GM12878 (cell line): ENCODE measurements around the gene SPATA3. TPM values are rescaled to one million over a fixed set of nuclear protein-coding genes. Genes with fewer than 3 reads are reported as not detected.

Source experiments
- ATAC-seq: fragments of 200-7000 bp; cut with Tn5 transposase; 3 replicates; pipeline ENCODE4 v1.9.1; 2020; ENCODE audit warnings: mild to moderate bottlenecking, moderate library complexity
- BruUV-seq: library from RNA; stranded (reverse); fragments of 400-500 nt; replicated peaks from 2 replicates; lab custom pipeline; 2021; lab: Mats Ljungman, UMichigan
- CTCF ChIA-PET: fragments of 300-600 bp; sonication (Branson Sonifier 250); formaldehyde crosslinking; extraction: SDS; loops from one replicate; lab custom pipeline; 2021; ENCODE audit warnings: inconsistent platforms; lab: Yijun Ruan, JAX
- POLR2A ChIA-PET: fragments of 350-600 bp; formaldehyde crosslinking; extraction: SDS; loops from one replicate; lab custom pipeline; 2021; ENCODE audit warnings: inconsistent platforms; lab: Charles Lee
- RAD21 ChIA-PET: fragments of 300-600 bp; sonication (Branson Sonifier 250); formaldehyde crosslinking; loops from one replicate; lab custom pipeline; 2023; ENCODE audit warnings: antibody characterized with exemption; ENCODE audit not compliant: unreplicated experiment; lab: Charles Lee
- SMC1A ChIA-PET: fragments of 300-600 bp; sonication (Branson Sonifier 250); formaldehyde crosslinking; loops from one replicate; lab custom pipeline; 2023; ENCODE audit not compliant: unreplicated experiment, uncharacterized antibody; lab: Charles Lee
- DNase-seq: peaks from one replicate; pipeline ENCODE4 v3.0.0-alpha.2; 2011; ENCODE audit warnings: low read depth, low spot score
- FAIRE-seq: peaks from 3 replicates; lab custom pipeline; 2011; peaks lifted over from hg19 to GRCh38; lab: Jason Lieb, UNC
- H2AFZ ChIP-seq: 2 replicates; pipeline ENCODE4 v1.6.0; 2011; ENCODE audit warnings: low read depth, low read length, control low read depth; ENCODE audit not compliant: control insufficient read depth
- H3K27ac ChIP-seq: 2 replicates; pipeline ENCODE4 v1.5.1; 2011; ENCODE audit warnings: control low read depth; ENCODE audit not compliant: control insufficient read depth, insufficient read depth
- H3K27me3 ChIP-seq, 2 experiments: replicated peaks in 1 of 2; 2 replicates each; pipeline versions ENCODE4 v1.6.0 to v1.6.1; 2011; ENCODE audit warnings: low read length in 1 of 2; ENCODE audit not compliant: control insufficient read depth in 2 of 2, insufficient read depth in 2 of 2
- H3K36me3 ChIP-seq, 2 experiments: 2 replicates each; pipeline ENCODE4 v1.5.1; 2011; ENCODE audit warnings: low read length in 1 of 2; ENCODE audit not compliant: control insufficient read depth in 2 of 2, insufficient read depth in 2 of 2
- H3K4me1 ChIP-seq: 2 replicates; pipeline ENCODE4 v1.6.1; 2011; ENCODE audit warnings: mild to moderate bottlenecking, low read length, moderate library complexity, mixed read lengths; ENCODE audit not compliant: control insufficient read depth, insufficient read depth
- H3K4me2 ChIP-seq: 2 replicates; pipeline ENCODE4 v1.6.0; 2011; ENCODE audit warnings: control low read depth; ENCODE audit not compliant: control insufficient read depth, insufficient read depth
- H3K4me3 ChIP-seq: fragments of 200-600 bp; sonication (generic); 2 replicates; pipeline ENCODE4 v1.5.1; 2016
- H3K79me2 ChIP-seq: 2 replicates; pipeline ENCODE4 v1.6.0; 2011; ENCODE audit warnings: low read length; ENCODE audit not compliant: control insufficient read depth, insufficient read depth
- H3K9ac ChIP-seq: 2 replicates; pipeline ENCODE4 v1.8.0; 2011; ENCODE audit warnings: low read length, control low read depth, mixed read lengths; ENCODE audit not compliant: control insufficient read depth, insufficient read depth
- H3K9me3 ChIP-seq: replicated peaks from 3 replicates; pipeline ENCODE4 v1.5.1; 2011; ENCODE audit warnings: mild to moderate bottlenecking, low read length; ENCODE audit not compliant: control insufficient read depth, insufficient read depth
- H4K20me1 ChIP-seq: 2 replicates; pipeline ENCODE4 v1.6.0; 2011; ENCODE audit not compliant: control insufficient read depth, insufficient read depth
- BCLAF1 ChIP-seq: fragments of 450-650 bp; IDR thresholded peaks from 2 replicates; pipeline ENCODE4 v1.6.1; 2017; ENCODE audit warnings: antibody characterized with exemption, mild to moderate bottlenecking, moderate library complexity
- CBFB ChIP-seq: IDR thresholded peaks from 2 replicates; pipeline ENCODE4 v1.6.1; 2016; ENCODE audit warnings: antibody characterized with exemption, low read depth
- NFYB ChIP-seq: IDR thresholded peaks from 2 replicates; pipeline ENCODE4 v1.6.1; 2011; ENCODE audit warnings: low read depth, mild to moderate bottlenecking, low read length, improper control_type of control experiment, moderate library complexity; ENCODE audit not compliant: insufficient read depth
- POLR2A ChIP-seq: IDR thresholded peaks from 2 replicates; pipeline ENCODE4 v1.6.1; 2011; ENCODE audit warnings: low read depth, mild to moderate bottlenecking, low read length
- POLR2AphosphoS2 ChIP-seq: IDR thresholded peaks from 2 replicates; pipeline ENCODE4 v1.6.1; 2011; ENCODE audit warnings: low read depth, mild to moderate bottlenecking, low read length, improper control_type of control experiment, moderate library complexity
- SMC3 ChIP-seq: IDR thresholded peaks from 2 replicates; pipeline ENCODE4 v1.6.1; 2011; ENCODE audit warnings: low read length, improper control_type of control experiment, borderline replicate concordance
- SRF ChIP-seq, 2 experiments: IDR thresholded peaks; 2 replicates each; pipeline ENCODE4 v1.6.1; 2011; ENCODE audit warnings: low read depth in 2 of 2, low read length in 2 of 2, mild to moderate bottlenecking in 1 of 2, moderate library complexity in 1 of 2
- SUPT20H ChIP-seq: IDR thresholded peaks from 2 replicates; pipeline ENCODE4 v1.6.1; 2011; ENCODE audit warnings: low read depth, mild to moderate bottlenecking, low read length, moderate library complexity, borderline replicate concordance; ENCODE audit not compliant: control insufficient read depth
- TAF1 ChIP-seq: IDR thresholded peaks from 2 replicates; pipeline ENCODE4 v1.6.1; 2011; ENCODE audit warnings: mild to moderate bottlenecking, low read depth, low read length, borderline replicate concordance
- WGBS: methylation state at CpG from one replicate; pipeline ENCODE4 v1.1.6; 2016; ENCODE audit warnings: low lambda C conversion rate; ENCODE audit not compliant: insufficient replicate concordance, insufficient coverage; ENCODE audit errors: missing lambda C conversion rate; 5-methylcytosine and 5-hydroxymethylcytosine counted together
- in situ Hi-C: fragments of 300-500 bp; cut with MboI; formaldehyde crosslinking; loops from 9 replicates; pipeline ENCODE4 v1.14.3; 2018; ENCODE audit warnings: mixed read lengths
- intact Hi-C: fragments of 100-400 bp; cut with micrococcal nuclease; formaldehyde crosslinking; loops from one replicate; pipeline ENCODE4 v1.14.2; 2022; ENCODE audit not compliant: unreplicated experiment
- polyA plus RNA-seq, 11 experiments: library from polyadenylated mRNA; depleted of rRNA in 4 of 11; unstranded in 6 of 11; stranded (reverse) in 5 of 11; fragments of >200 nt; fragmentation: Nextera tagmentation in 4 of 11; fragmentation: Illumina TruSeq in 1 of 11; extraction: Ambion mirVana in 4 of 11; extraction: Trizol in 1 of 11; gene quantifications; 1 replicate in 1 of 11; 2 replicates in 10 of 11; pipeline versions ENCODE4 v1.2.1 to v1.2.3, GENCODE V29; 2011 to 2016; ENCODE audit warnings: inconsistent platforms in 2 of 11, missing spikeins in 2 of 11, low read depth in 1 of 11
- total RNA-seq, 4 experiments: library from RNA; depleted of rRNA in 3 of 4; stranded (reverse); fragments of >200 nt in 3 of 4; fragmentation: Illumina TruSeq in 1 of 4; extraction: Trizol in 1 of 4; gene quantifications; 2 replicates each; pipeline versions ENCODE4 v1.2.1 to v1.2.3, GENCODE V29; 2013 to 2021
- TF ChIP-seq, protein P1 (sequence below): fragments of 450-650 bp; IDR thresholded peaks from 2 replicates; pipeline ENCODE4 v1.6.1; 2017; ENCODE audit warnings: low read depth, mild to moderate bottlenecking, moderate library complexity
- TF ChIP-seq, protein P2 (sequence below): fragments of 150-350 bp; IDR thresholded peaks from 2 replicates; pipeline ENCODE4 v1.6.1; 2014; ENCODE audit warnings: mild to moderate bottlenecking, low read depth, low read length

The SPATA3 gene
- total and polyA plus RNA-seq, 10 of the 15 experiments (the other 5 are each of a cell fraction or from before 2014, with no cell fraction given), result not detected

- H4K20me1 ChIP-seq, result no peaks in the 10 kb centered on the region
- no peak overlapping the region for H2AFZ ChIP-seq
- ChIA-PET CTCF (interaction anchor here (1.5 kb wide), 1 partner anchor 204 kb away, joined by 3 read pairs; no protein-coding TSS in a partner anchor), RAD21 (no interaction called here), POLR2A (no interaction called here), SMC1A (no interaction called here)
- H3K9me3 ChIP-seq, result no peaks in the 10 kb centered on the region
- FAIRE-seq (no peak), DNase-seq (no peak), ATAC-seq (0 out of 3 replicates have a peak, but pooled peaks have one; percentile 19)
- no peak for TF ChIP-seq POLR2A
- TF ChIP-seq CBFB, result no peak
- peak; percentile 88 for TF ChIP-seq NFYB
- no peaks in the 10 kb centered on the region for H3K36me3 ChIP-seq
- no peak overlapping the region for H3K4me3 ChIP-seq
- no peak overlapping the region for H3K4me2 ChIP-seq
- H3K9ac ChIP-seq, result no peak overlapping the region
- no peaks in the 10 kb centered on the region; a peak in 1 of 4 replicates for H3K27me3 ChIP-seq
- intact Hi-C loops (no loop called here), in situ Hi-C loops (no loop called here)
- H3K79me2 ChIP-seq, result no peaks in the 10 kb centered on the region
- H3K4me1 ChIP-seq, result no peaks in the 10 kb centered on the region
- BruUV-seq, result no TSS peak
- H3K27ac ChIP-seq, result no peak overlapping the region
Measured at GRCh38 chr2:231028889-231029288, 33.0 kb downstream of the SPATA3 start.

GRCh38 chr2:231029563-231029962 lies 33.6 kb downstream of the SPATA3 start:
- WGBS, result 70% methylated on average over 9 of the region's 9 CpGs
- intact Hi-C loops (no loop called here), in situ Hi-C loops (no loop called here)
- H4K20me1 ChIP-seq, result no peaks in the 10 kb centered on the region
- H3K27ac ChIP-seq, result no peak overlapping the region
- ChIA-PET CTCF (interaction anchor here (1.3 to 1.5 kb wide), 2 partner anchors 128 to 205 kb away, joined by 3 to 4 read pairs; no protein-coding TSS in a partner anchor), SMC1A (interaction anchor here (0.5 kb wide), 1 partner anchor 63 kb away, joined by 3 read pairs; no protein-coding TSS in a partner anchor), POLR2A (no interaction called here), RAD21 (no interaction called here)
- no peaks in the 10 kb centered on the region; a peak in 1 of 4 replicates for H3K27me3 ChIP-seq
- no peaks in the 10 kb centered on the region for H3K36me3 ChIP-seq
- no peak overlapping the region for H3K9ac ChIP-seq
- FAIRE-seq, result no peak
- H2AFZ ChIP-seq, result no peak overlapping the region
- H3K79me2 ChIP-seq, result no peaks in the 10 kb centered on the region
- BruUV-seq, result no TSS peak
- ATAC-seq, result no peak
- H3K9me3 ChIP-seq, result no peaks in the 10 kb centered on the region
- DNase-seq, result no peak
- no peak overlapping the region for H3K4me2 ChIP-seq
- peaks cover 3% of the 10 kb centered on the region; the same call in 1 of the 2 replicates for H3K4me1 ChIP-seq
- H3K4me3 ChIP-seq, result no peak overlapping the region
- TF ChIP-seq TAF1, result no peak
- TF ChIP-seq POLR2AphosphoS2, result no peak
- TF ChIP-seq, protein P1, sequence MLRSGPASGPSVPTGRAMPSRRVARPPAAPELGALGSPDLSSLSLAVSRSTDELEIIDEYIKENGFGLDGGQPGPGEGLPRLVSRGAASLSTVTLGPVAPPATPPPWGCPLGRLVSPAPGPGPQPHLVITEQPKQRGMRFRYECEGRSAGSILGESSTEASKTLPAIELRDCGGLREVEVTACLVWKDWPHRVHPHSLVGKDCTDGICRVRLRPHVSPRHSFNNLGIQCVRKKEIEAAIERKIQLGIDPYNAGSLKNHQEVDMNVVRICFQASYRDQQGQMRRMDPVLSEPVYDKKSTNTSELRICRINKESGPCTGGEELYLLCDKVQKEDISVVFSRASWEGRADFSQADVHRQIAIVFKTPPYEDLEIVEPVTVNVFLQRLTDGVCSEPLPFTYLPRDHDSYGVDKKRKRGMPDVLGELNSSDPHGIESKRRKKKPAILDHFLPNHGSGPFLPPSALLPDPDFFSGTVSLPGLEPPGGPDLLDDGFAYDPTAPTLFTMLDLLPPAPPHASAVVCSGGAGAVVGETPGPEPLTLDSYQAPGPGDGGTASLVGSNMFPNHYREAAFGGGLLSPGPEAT, result no peak
- no peak for TF ChIP-seq SRF (IDR thresholded peaks at IDR 0.05; ENCODE audit: low read depth in 2 of 2, low read length in 2 of 2)
- TF ChIP-seq SUPT20H, result no peak
- TF ChIP-seq SMC3, result no peak
- TF ChIP-seq, protein P2, sequence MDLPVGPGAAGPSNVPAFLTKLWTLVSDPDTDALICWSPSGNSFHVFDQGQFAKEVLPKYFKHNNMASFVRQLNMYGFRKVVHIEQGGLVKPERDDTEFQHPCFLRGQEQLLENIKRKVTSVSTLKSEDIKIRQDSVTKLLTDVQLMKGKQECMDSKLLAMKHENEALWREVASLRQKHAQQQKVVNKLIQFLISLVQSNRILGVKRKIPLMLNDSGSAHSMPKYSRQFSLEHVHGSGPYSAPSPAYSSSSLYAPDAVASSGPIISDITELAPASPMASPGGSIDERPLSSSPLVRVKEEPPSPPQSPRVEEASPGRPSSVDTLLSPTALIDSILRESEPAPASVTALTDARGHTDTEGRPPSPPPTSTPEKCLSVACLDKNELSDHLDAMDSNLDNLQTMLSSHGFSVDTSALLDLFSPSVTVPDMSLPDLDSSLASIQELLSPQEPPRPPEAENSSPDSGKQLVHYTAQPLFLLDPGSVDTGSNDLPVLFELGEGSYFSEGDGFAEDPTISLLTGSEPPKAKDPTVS, result no peak
- no peak for TF ChIP-seq BCLAF1
